ENCODE results near the gene GPHA2. TPM values are rescaled to one million over a fixed set of nuclear protein-coding genes. Genes with fewer than 3 reads are reported as not detected.

GPHA2 gene
- total and polyA plus RNA-seq, 2 of the 13 experiments (the other 11 are each of a cell fraction or from before 2014, with no cell fraction given): 13.0 to 19.1 TPM

- peak; percentile 30; the same call in 1 of the 2 replicates for TF ChIP-seq MTA1 (CRISPR knock-in tag; IDR thresholded peaks at IDR 0.05; ENCODE audit: borderline replicate concordance)
- TF ChIP-seq CREB1 (IDR thresholded peaks at IDR 0.05): no peak
- TF ChIP-seq CREB1 (CRISPR knock-in tag; IDR thresholded peaks at IDR 0.05): no peak
- TF ChIP-seq PRMT3 (CRISPR knock-in tag; IDR thresholded peaks at IDR 0.05; ENCODE audit: borderline replicate concordance, low read depth): no peak
- no peak for TF ChIP-seq ZNF160 (CRISPR knock-in tag; IDR thresholded peaks at IDR 0.05)
- TF ChIP-seq, protein P1, sequence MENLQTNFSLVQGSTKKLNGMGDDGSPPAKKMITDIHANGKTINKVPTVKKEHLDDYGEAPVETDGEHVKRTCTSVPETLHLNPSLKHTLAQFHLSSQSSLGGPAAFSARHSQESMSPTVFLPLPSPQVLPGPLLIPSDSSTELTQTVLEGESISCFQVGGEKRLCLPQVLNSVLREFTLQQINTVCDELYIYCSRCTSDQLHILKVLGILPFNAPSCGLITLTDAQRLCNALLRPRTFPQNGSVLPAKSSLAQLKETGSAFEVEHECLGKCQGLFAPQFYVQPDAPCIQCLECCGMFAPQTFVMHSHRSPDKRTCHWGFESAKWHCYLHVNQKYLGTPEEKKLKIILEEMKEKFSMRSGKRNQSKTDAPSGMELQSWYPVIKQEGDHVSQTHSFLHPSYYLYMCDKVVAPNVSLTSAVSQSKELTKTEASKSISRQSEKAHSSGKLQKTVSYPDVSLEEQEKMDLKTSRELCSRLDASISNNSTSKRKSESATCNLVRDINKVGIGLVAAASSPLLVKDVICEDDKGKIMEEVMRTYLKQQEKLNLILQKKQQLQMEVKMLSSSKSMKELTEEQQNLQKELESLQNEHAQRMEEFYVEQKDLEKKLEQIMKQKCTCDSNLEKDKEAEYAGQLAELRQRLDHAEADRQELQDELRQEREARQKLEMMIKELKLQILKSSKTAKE (CRISPR knock-in tag; IDR thresholded peaks at IDR 0.05; ENCODE audit: borderline replicate concordance): no peak
- no peak for TF ChIP-seq NFIC (IDR thresholded peaks at IDR 0.05; ENCODE audit: low read length)
- no peak for TF ChIP-seq HINFP (CRISPR knock-in tag; IDR thresholded peaks at IDR 0.05; ENCODE audit: low read depth)
- no peak for TF ChIP-seq MLLT10 (CRISPR knock-in tag; IDR thresholded peaks at IDR 0.05)
- no peak for TF ChIP-seq SYNCRIP (IDR thresholded peaks at IDR 0.05; ENCODE audit: insufficient read depth, low read depth, low read length)
- TF ChIP-seq MIER2 (CRISPR knock-in tag; IDR thresholded peaks at IDR 0.05): no peak
- no peak for TF ChIP-seq JARID2 (CRISPR knock-in tag; IDR thresholded peaks at IDR 0.05; ENCODE audit: insufficient replicate concordance)
- no peak for TF ChIP-seq HOXA5 (CRISPR knock-in tag; IDR thresholded peaks at IDR 0.05)
- TF ChIP-seq ATF7 (IDR thresholded peaks at IDR 0.05): no peak
- TF ChIP-seq ATF7 (CRISPR knock-in tag; IDR thresholded peaks at IDR 0.05): no peak
- TF ChIP-seq ZNF773 (CRISPR knock-in tag; IDR thresholded peaks at IDR 0.05; ENCODE audit: borderline replicate concordance): no peak
- TF ChIP-seq RFXAP (CRISPR knock-in tag; IDR thresholded peaks at IDR 0.05; ENCODE audit: borderline replicate concordance): no peak
- TF ChIP-seq CREM (IDR thresholded peaks at IDR 0.05): no peak
- no peak for TF ChIP-seq CREM (CRISPR knock-in tag; IDR thresholded peaks at IDR 0.05)
- no peak for TF ChIP-seq BCLAF1 (IDR thresholded peaks at IDR 0.05)
- TF ChIP-seq, protein P2, sequence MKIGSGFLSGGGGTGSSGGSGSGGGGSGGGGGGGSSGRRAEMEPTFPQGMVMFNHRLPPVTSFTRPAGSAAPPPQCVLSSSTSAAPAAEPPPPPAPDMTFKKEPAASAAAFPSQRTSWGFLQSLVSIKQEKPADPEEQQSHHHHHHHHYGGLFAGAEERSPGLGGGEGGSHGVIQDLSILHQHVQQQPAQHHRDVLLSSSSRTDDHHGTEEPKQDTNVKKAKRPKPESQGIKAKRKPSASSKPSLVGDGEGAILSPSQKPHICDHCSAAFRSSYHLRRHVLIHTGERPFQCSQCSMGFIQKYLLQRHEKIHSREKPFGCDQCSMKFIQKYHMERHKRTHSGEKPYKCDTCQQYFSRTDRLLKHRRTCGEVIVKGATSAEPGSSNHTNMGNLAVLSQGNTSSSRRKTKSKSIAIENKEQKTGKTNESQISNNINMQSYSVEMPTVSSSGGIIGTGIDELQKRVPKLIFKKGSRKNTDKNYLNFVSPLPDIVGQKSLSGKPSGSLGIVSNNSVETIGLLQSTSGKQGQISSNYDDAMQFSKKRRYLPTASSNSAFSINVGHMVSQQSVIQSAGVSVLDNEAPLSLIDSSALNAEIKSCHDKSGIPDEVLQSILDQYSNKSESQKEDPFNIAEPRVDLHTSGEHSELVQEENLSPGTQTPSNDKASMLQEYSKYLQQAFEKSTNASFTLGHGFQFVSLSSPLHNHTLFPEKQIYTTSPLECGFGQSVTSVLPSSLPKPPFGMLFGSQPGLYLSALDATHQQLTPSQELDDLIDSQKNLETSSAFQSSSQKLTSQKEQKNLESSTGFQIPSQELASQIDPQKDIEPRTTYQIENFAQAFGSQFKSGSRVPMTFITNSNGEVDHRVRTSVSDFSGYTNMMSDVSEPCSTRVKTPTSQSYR (CRISPR knock-in tag; IDR thresholded peaks at IDR 0.05; ENCODE audit: borderline replicate concordance): no peak
- no peak for TF ChIP-seq ZSCAN30 (CRISPR knock-in tag; IDR thresholded peaks at IDR 0.05)
- TF ChIP-seq ZNF564 (CRISPR knock-in tag; IDR thresholded peaks at IDR 0.05): no peak
Measured at GRCh38 chr11:64891215-64891848, 44.4 kb downstream of the GPHA2 start (continued).

Measured in HepG2 (cell line).